GM12878 (cell line): ENCODE data around the gene CEP250. TPM values are rescaled to one million over a fixed set of nuclear protein-coding genes. Genes with fewer than 3 reads are reported as not detected.

Source experiments
- ATAC-seq: fragments of 200-7000 bp; cut with Tn5 transposase; 3 replicates; pipeline ENCODE4 v1.9.1; 2020; ENCODE audit warnings: mild to moderate bottlenecking, moderate library complexity
- BruUV-seq: library from RNA; stranded (reverse); fragments of 400-500 nt; replicated peaks from 2 replicates; lab custom pipeline; 2021; lab: Mats Ljungman, UMichigan
- CTCF ChIA-PET: fragments of 300-600 bp; sonication (Branson Sonifier 250); formaldehyde crosslinking; extraction: SDS; loops from one replicate; lab custom pipeline; 2021; ENCODE audit warnings: inconsistent platforms; lab: Yijun Ruan, JAX
- POLR2A ChIA-PET: fragments of 350-600 bp; formaldehyde crosslinking; extraction: SDS; loops from one replicate; lab custom pipeline; 2021; ENCODE audit warnings: inconsistent platforms; lab: Charles Lee
- RAD21 ChIA-PET: fragments of 300-600 bp; sonication (Branson Sonifier 250); formaldehyde crosslinking; loops from one replicate; lab custom pipeline; 2023; ENCODE audit warnings: antibody characterized with exemption; ENCODE audit not compliant: unreplicated experiment; lab: Charles Lee
- SMC1A ChIA-PET: fragments of 300-600 bp; sonication (Branson Sonifier 250); formaldehyde crosslinking; loops from one replicate; lab custom pipeline; 2023; ENCODE audit not compliant: unreplicated experiment, uncharacterized antibody; lab: Charles Lee
- DNase-seq: peaks from one replicate; pipeline ENCODE4 v3.0.0-alpha.2; 2011; ENCODE audit warnings: low read depth, low spot score
- FAIRE-seq: peaks from 3 replicates; lab custom pipeline; 2011; peaks lifted over from hg19 to GRCh38; lab: Jason Lieb, UNC
- H2AFZ ChIP-seq: 2 replicates; pipeline ENCODE4 v1.6.0; 2011; ENCODE audit warnings: low read depth, low read length, control low read depth; ENCODE audit not compliant: control insufficient read depth
- H3K27ac ChIP-seq: 2 replicates; pipeline ENCODE4 v1.5.1; 2011; ENCODE audit warnings: control low read depth; ENCODE audit not compliant: control insufficient read depth, insufficient read depth
- H3K27me3 ChIP-seq, 2 experiments: replicated peaks in 1 of 2; 2 replicates each; pipeline versions ENCODE4 v1.6.0 to v1.6.1; 2011; ENCODE audit warnings: low read length in 1 of 2; ENCODE audit not compliant: control insufficient read depth in 2 of 2, insufficient read depth in 2 of 2
- H3K36me3 ChIP-seq, 2 experiments: 2 replicates each; pipeline ENCODE4 v1.5.1; 2011; ENCODE audit warnings: low read length in 1 of 2; ENCODE audit not compliant: control insufficient read depth in 2 of 2, insufficient read depth in 2 of 2
- H3K4me1 ChIP-seq: 2 replicates; pipeline ENCODE4 v1.6.1; 2011; ENCODE audit warnings: mild to moderate bottlenecking, low read length, moderate library complexity, mixed read lengths; ENCODE audit not compliant: control insufficient read depth, insufficient read depth
- H3K4me2 ChIP-seq: 2 replicates; pipeline ENCODE4 v1.6.0; 2011; ENCODE audit warnings: control low read depth; ENCODE audit not compliant: control insufficient read depth, insufficient read depth
- H3K4me3 ChIP-seq: fragments of 200-600 bp; sonication (generic); 2 replicates; pipeline ENCODE4 v1.5.1; 2016
- H3K79me2 ChIP-seq: 2 replicates; pipeline ENCODE4 v1.6.0; 2011; ENCODE audit warnings: low read length; ENCODE audit not compliant: control insufficient read depth, insufficient read depth
- H3K9ac ChIP-seq: 2 replicates; pipeline ENCODE4 v1.8.0; 2011; ENCODE audit warnings: low read length, control low read depth, mixed read lengths; ENCODE audit not compliant: control insufficient read depth, insufficient read depth
- H3K9me3 ChIP-seq: replicated peaks from 3 replicates; pipeline ENCODE4 v1.5.1; 2011; ENCODE audit warnings: mild to moderate bottlenecking, low read length; ENCODE audit not compliant: control insufficient read depth, insufficient read depth
- H4K20me1 ChIP-seq: 2 replicates; pipeline ENCODE4 v1.6.0; 2011; ENCODE audit not compliant: control insufficient read depth, insufficient read depth
- ATF7 ChIP-seq: fragments of 450-650 bp; IDR thresholded peaks from 2 replicates; pipeline ENCODE4 v1.6.1; 2016; ENCODE audit warnings: low read depth, mild to moderate bottlenecking
- CBFB ChIP-seq: IDR thresholded peaks from 2 replicates; pipeline ENCODE4 v1.6.1; 2016; ENCODE audit warnings: antibody characterized with exemption, low read depth
- HDAC6 ChIP-seq: fragments of 200-600 bp; sonication (generic); IDR thresholded peaks from one replicate; pipeline ENCODE4 v1.8.0; 2017; ENCODE audit warnings: antibody characterized with exemption; ENCODE audit not compliant: unreplicated experiment
- LARP7 ChIP-seq: fragments of 450-650 bp; IDR thresholded peaks from 2 replicates; pipeline ENCODE4 v1.6.1; 2017; ENCODE audit warnings: mild to moderate bottlenecking
- MEF2A ChIP-seq: IDR thresholded peaks from 2 replicates; pipeline ENCODE4 v1.6.1; 2011; ENCODE audit warnings: low read depth, mild to moderate bottlenecking, low read length, moderate library complexity; ENCODE audit not compliant: insufficient read depth
- MXI1 ChIP-seq: fragments of 150-350 bp; IDR thresholded peaks from 2 replicates; pipeline ENCODE4 v1.6.1; 2011; ENCODE audit warnings: low read depth, mild to moderate bottlenecking, inconsistent platforms, low read length, improper control_type of control experiment
- MYC ChIP-seq: IDR thresholded peaks from 2 replicates; pipeline ENCODE4 v1.6.1; 2011; ENCODE audit warnings: mild to moderate bottlenecking, low read length, moderate library complexity, inconsistent platforms; ENCODE audit not compliant: insufficient read depth, insufficient replicate concordance, insufficient read length, severe bottlenecking
- NBN ChIP-seq: fragments of 450-650 bp; IDR thresholded peaks from 2 replicates; pipeline ENCODE4 v1.6.1; 2016
- NR2F1 ChIP-seq: fragments of 450-650 bp; conservative IDR thresholded peaks from 2 replicates; pipeline ENCODE4 v1.6.1; 2017; ENCODE audit warnings: mild to moderate bottlenecking
- RBBP5 ChIP-seq: fragments of 200-600 bp; sonication (generic); conservative IDR thresholded peaks from 2 replicates; pipeline ENCODE4 v1.6.1; 2016
- SMAD1 ChIP-seq: fragments of 450-650 bp; IDR thresholded peaks from 2 replicates; pipeline ENCODE4 v1.6.1; 2018; ENCODE audit warnings: mild to moderate bottlenecking, low read depth; ENCODE audit not compliant: partially characterized antibody
- SREBF1 ChIP-seq: IDR thresholded peaks from 2 replicates; pipeline ENCODE4 v1.6.1; 2012; ENCODE audit warnings: mild to moderate bottlenecking, low read length
- ZNF687 ChIP-seq: fragments of 450-650 bp; IDR thresholded peaks from 2 replicates; pipeline ENCODE4 v1.6.1; 2017; ENCODE audit warnings: mild to moderate bottlenecking, moderate library complexity
- WGBS: methylation state at CpG from one replicate; pipeline ENCODE4 v1.1.6; 2016; ENCODE audit warnings: low lambda C conversion rate; ENCODE audit not compliant: insufficient replicate concordance, insufficient coverage; ENCODE audit errors: missing lambda C conversion rate; 5-methylcytosine and 5-hydroxymethylcytosine counted together
- in situ Hi-C: fragments of 300-500 bp; cut with MboI; formaldehyde crosslinking; loops from 9 replicates; pipeline ENCODE4 v1.14.3; 2018; ENCODE audit warnings: mixed read lengths
- intact Hi-C: fragments of 100-400 bp; cut with micrococcal nuclease; formaldehyde crosslinking; loops from one replicate; pipeline ENCODE4 v1.14.2; 2022; ENCODE audit not compliant: unreplicated experiment
- polyA plus RNA-seq, 11 experiments: library from polyadenylated mRNA; depleted of rRNA in 4 of 11; unstranded in 6 of 11; stranded (reverse) in 5 of 11; fragments of >200 nt; fragmentation: Nextera tagmentation in 4 of 11; fragmentation: Illumina TruSeq in 1 of 11; extraction: Ambion mirVana in 4 of 11; extraction: Trizol in 1 of 11; gene quantifications; 1 replicate in 1 of 11; 2 replicates in 10 of 11; pipeline versions ENCODE4 v1.2.1 to v1.2.3, GENCODE V29; 2011 to 2016; ENCODE audit warnings: inconsistent platforms in 2 of 11, missing spikeins in 2 of 11, low read depth in 1 of 11
- total RNA-seq, 4 experiments: library from RNA; depleted of rRNA in 3 of 4; stranded (reverse); fragments of >200 nt in 3 of 4; fragmentation: Illumina TruSeq in 1 of 4; extraction: Trizol in 1 of 4; gene quantifications; 2 replicates each; pipeline versions ENCODE4 v1.2.1 to v1.2.3, GENCODE V29; 2013 to 2021
- TF ChIP-seq, protein P1 (sequence below): fragments of 450-650 bp; IDR thresholded peaks from 2 replicates; pipeline ENCODE4 v1.6.1; 2017; ENCODE audit warnings: mild to moderate bottlenecking, low read depth, inconsistent platforms; ENCODE audit not compliant: poor library complexity, severe bottlenecking
- TF ChIP-seq, protein P2 (sequence below): fragments of 450-650 bp; formaldehyde crosslinking; IDR thresholded peaks from 2 replicates; pipeline ENCODE4 v1.4.0; 2022; ENCODE audit warnings: mild to moderate bottlenecking, moderate library complexity

Gene CEP250
- total and polyA plus RNA-seq, 10 of the 15 experiments (the other 5 are each of a cell fraction or from before 2014, with no cell fraction given), result 2.4 to 41.6 (median 25.7) TPM

DNA sequence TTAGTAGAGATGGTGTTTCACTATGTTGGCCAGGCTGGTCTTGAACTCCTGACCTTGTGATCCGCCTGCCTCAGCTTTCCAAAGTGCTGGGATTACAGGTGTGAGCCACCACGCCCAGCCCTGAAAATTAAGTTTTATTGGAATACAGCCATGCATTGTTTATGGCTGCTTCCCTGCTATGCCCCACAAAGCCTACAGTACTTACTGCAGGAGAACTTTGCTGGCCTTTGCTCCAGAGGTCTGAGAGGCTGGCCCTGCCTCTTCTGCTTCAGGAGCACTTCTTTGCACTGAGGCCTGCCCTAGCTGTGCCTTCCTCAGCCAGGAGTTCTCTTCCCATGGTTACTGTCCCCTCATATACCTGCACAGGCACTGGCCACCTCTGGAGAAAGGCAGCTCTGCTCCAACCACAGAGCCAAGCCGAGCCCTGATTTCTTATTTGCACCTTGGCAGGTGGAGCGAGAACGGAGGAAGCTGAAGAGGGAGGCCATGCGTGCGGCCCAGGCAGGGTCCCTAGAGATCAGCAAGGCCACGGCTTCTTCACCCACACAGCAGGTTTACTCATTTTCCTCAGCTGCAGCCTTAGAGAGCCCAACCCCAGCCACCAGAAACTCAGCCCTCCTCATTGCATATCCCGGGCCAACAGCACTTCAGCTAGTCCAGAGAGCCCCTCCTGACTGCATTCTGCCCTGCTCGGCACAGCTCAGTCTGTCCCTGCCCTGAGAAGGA is 53.3 kb downstream of the CEP250 start:
- no peak overlapping the region for H2AFZ ChIP-seq
- peaks cover 14% of the 10 kb centered on the region for H3K4me1 ChIP-seq
- no TSS peak for BruUV-seq
- ChIA-PET RAD21 (no interaction called here), CTCF (interaction anchor here (1.4 to 1.5 kb wide), 2 partner anchors 110 to 379 kb away, joined by 3 read pairs; no protein-coding TSS in a partner anchor), SMC1A (no interaction called here), POLR2A (no interaction called here)
- ATAC-seq (no peak), FAIRE-seq (no peak), DNase-seq (no peak)
- H3K27me3 ChIP-seq, result no peaks in the 10 kb centered on the region
- intact Hi-C loops (no loop called here), in situ Hi-C loops (no loop called here)
- H3K79me2 ChIP-seq, result no peaks in the 10 kb centered on the region
- no peak overlapping the region for H3K4me3 ChIP-seq
- WGBS, result 42% methylated on average over 10 of the region's 10 CpGs
- H3K4me2 ChIP-seq, result no peak overlapping the region
- H3K9ac ChIP-seq, result no peak overlapping the region
- peaks cover 10 to 31% of the 10 kb centered on the region in 2 experiments for H3K36me3 ChIP-seq
- H4K20me1 ChIP-seq, result peaks cover 5% of the 10 kb centered on the region
- no peak overlapping the region for H3K27ac ChIP-seq
- no peaks in the 10 kb centered on the region for H3K9me3 ChIP-seq
- no peak for TF ChIP-seq LARP7
- no peak for TF ChIP-seq NBN
- TF ChIP-seq MYC, result no peak
- no peak for TF ChIP-seq MEF2A
- TF ChIP-seq CBFB, result no peak
- TF ChIP-seq RBBP5, result no peak
- no peak for TF ChIP-seq HDAC6
- no peak for TF ChIP-seq SMAD1
- TF ChIP-seq, protein P1, sequence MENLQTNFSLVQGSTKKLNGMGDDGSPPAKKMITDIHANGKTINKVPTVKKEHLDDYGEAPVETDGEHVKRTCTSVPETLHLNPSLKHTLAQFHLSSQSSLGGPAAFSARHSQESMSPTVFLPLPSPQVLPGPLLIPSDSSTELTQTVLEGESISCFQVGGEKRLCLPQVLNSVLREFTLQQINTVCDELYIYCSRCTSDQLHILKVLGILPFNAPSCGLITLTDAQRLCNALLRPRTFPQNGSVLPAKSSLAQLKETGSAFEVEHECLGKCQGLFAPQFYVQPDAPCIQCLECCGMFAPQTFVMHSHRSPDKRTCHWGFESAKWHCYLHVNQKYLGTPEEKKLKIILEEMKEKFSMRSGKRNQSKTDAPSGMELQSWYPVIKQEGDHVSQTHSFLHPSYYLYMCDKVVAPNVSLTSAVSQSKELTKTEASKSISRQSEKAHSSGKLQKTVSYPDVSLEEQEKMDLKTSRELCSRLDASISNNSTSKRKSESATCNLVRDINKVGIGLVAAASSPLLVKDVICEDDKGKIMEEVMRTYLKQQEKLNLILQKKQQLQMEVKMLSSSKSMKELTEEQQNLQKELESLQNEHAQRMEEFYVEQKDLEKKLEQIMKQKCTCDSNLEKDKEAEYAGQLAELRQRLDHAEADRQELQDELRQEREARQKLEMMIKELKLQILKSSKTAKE, result no peak
- TF ChIP-seq SREBF1, result no peak
- no peak for TF ChIP-seq ZNF687
- TF ChIP-seq, protein P2, sequence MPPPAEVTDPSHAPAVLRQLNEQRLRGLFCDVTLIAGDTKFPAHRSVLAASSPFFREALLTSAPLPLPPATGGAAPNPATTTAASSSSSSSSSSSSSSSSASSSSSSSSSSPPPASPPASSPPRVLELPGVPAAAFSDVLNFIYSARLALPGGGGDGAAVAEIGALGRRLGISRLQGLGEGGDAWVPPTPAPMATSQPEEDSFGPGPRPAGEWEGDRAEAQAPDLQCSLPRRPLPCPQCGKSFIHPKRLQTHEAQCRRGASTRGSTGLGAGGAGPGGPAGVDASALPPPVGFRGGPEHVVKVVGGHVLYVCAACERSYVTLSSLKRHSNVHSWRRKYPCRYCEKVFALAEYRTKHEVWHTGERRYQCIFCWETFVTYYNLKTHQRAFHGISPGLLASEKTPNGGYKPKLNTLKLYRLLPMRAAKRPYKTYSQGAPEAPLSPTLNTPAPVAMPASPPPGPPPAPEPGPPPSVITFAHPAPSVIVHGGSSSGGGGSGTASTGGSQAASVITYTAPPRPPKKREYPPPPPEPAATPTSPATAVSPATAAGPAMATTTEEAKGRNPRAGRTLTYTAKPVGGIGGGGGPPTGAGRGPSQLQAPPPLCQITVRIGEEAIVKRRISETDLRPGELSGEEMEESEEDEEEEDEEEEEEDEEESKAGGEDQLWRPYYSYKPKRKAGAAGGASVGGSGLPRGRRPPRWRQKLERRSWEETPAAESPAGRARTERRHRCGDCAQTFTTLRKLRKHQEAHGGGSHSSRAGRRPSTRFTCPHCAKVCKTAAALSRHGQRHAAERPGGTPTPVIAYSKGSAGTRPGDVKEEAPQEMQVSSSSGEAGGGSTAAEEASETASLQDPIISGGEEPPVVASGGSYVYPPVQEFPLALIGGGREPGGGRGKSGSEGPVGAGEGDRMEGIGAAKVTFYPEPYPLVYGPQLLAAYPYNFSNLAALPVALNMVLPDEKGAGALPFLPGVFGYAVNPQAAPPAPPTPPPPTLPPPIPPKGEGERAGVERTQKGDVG (CRISPR knock-in tag), result no peak
- TF ChIP-seq ATF7, result no peak
- no peak for TF ChIP-seq NR2F1
- no peak for TF ChIP-seq MXI1
